ENCODE measurements around the gene FBXO15.

The FBXO15 gene

GRCh38 chr18:74050807-74051206 lies 96.8 kb downstream of the FBXO15 start:
- no peak for DNase-seq

GRCh38 chr18:74040459-74041332 lies 106.9 kb downstream of the FBXO15 start:
- peak; percentile 23 for DNase-seq

GRCh38 chr18:74040008-74040407 lies 107.6 kb downstream of the FBXO15 start:
- no peak for DNase-seq

GRCh38 chr18:74029161-74029560 lies 118.5 kb downstream of the FBXO15 start:
- no peak for DNase-seq

All from NK-92 treated with Interleukin-12 subunit alpha and Interleukin-12 subunit beta, amount 100 ng/mL, for 24 hours (cell line).